ENCODE results near the gene NDUFV3. TPM values are rescaled to one million over a fixed set of nuclear protein-coding genes. Genes with fewer than 3 reads are reported as not detected.

Gene NDUFV3
- total RNA-seq (2022) (29.8 and 31.1 TPM in 2 replicates), Bru-seq, nascent RNA (percentile 71 among the genes with signal in this experiment), BruChase-seq, experiment 1, labeled RNA remaining after a 6-hour chase (percentile 84 among the genes with signal in this experiment), BruChase-seq, experiment 2, labeled RNA remaining after a 2-hour chase (percentile 86 among the genes with signal in this experiment)
- long read RNA-seq, full-length matches to known transcripts = 39 of 43 reads
- long read RNA-seq, partial matches to known transcripts = 1 of 43 reads
- long read RNA-seq, other reads (novel, unspliced or antisense) = 3 of 43 reads

GRCh38 chr21:42892931-42893755 is at the start of gene NDUFV3:
TSS of gene NDUFV3 (plus strand) at chr21:42893309. CDS start at chr21:42893334, 25 bp downstream.
- Mint-ChIP-seq H3K4me3 (ENCODE audit: low read depth, unreplicated experiment) (peak within 1 kb of the TSS; percentile 92), H3K4me1 (ENCODE audit: low read depth, unreplicated experiment) (peaks cover 7% of the 10 kb centered on the region), H3K27me3 (ENCODE audit: unreplicated experiment) (no peaks in the 10 kb centered on the region), H3K36me3 (ENCODE audit: insufficient read depth, unreplicated experiment) (peaks cover 33% of the 10 kb centered on the region), H3K9me3 (ENCODE audit: low read depth, unreplicated experiment) (no peaks in the 10 kb centered on the region), H3K27ac (ENCODE audit: unreplicated experiment) (peak within 1 kb of the TSS; percentile 98)
- peak; percentile 96 for DNase-seq
- CTCF ChIA-PET = interaction anchor here (0.6 to 1.3 kb wide), 2 partner anchors 299 to 300 kb away, joined by 3 read pairs; no protein-coding TSS in a partner anchor
- no TSS peak for BruUV-seq (replicated peaks)
- TF ChIP-seq CTCF (IDR thresholded peaks at IDR 0.05; ENCODE audit: unreplicated experiment) = no peak
- intact Hi-C loops (cut with micrococcal nuclease; ENCODE audit: unreplicated experiment) = no loop called here

GRCh38 chr21:42844411-42845113 is 48.5 kb upstream of the NDUFV3 start:
- CTCF ChIA-PET = no interaction called here
- no peak overlapping the region for H3K4me3 Mint-ChIP-seq (ENCODE audit: low read depth, unreplicated experiment)
- H3K27me3 Mint-ChIP-seq (ENCODE audit: unreplicated experiment) = no peaks in the 10 kb centered on the region
- H3K4me1 Mint-ChIP-seq (ENCODE audit: low read depth, unreplicated experiment) = no peaks in the 10 kb centered on the region
- no peaks in the 10 kb centered on the region for H3K9me3 Mint-ChIP-seq (ENCODE audit: low read depth, unreplicated experiment)
- peaks cover 48% of the 10 kb centered on the region for H3K36me3 Mint-ChIP-seq (ENCODE audit: insufficient read depth, unreplicated experiment)
- intact Hi-C loops (cut with micrococcal nuclease; ENCODE audit: unreplicated experiment) = no loop called here
- BruUV-seq (replicated peaks) = no TSS peak
- TF ChIP-seq CTCF (IDR thresholded peaks at IDR 0.05; ENCODE audit: unreplicated experiment) = no peak
- H3K27ac Mint-ChIP-seq (ENCODE audit: unreplicated experiment) = no peak overlapping the region
- no peak for DNase-seq

GRCh38 chr21:42845296-42845965 is 47.7 kb upstream of the NDUFV3 start:
- CTCF ChIA-PET = no interaction called here
- H3K4me3 Mint-ChIP-seq (ENCODE audit: low read depth, unreplicated experiment) = no peak overlapping the region
- no peaks in the 10 kb centered on the region for H3K27me3 Mint-ChIP-seq (ENCODE audit: unreplicated experiment)
- H3K4me1 Mint-ChIP-seq (ENCODE audit: low read depth, unreplicated experiment) = no peaks in the 10 kb centered on the region
- H3K27ac Mint-ChIP-seq (ENCODE audit: unreplicated experiment) = no peak overlapping the region
- TF ChIP-seq CTCF (IDR thresholded peaks at IDR 0.05; ENCODE audit: unreplicated experiment) = no peak
- peaks cover 46% of the 10 kb centered on the region for H3K36me3 Mint-ChIP-seq (ENCODE audit: insufficient read depth, unreplicated experiment)
- BruUV-seq (replicated peaks) = no TSS peak
- intact Hi-C loops (cut with micrococcal nuclease; ENCODE audit: unreplicated experiment) = no loop called here
- DNase-seq = no peak
- H3K9me3 Mint-ChIP-seq (ENCODE audit: low read depth, unreplicated experiment) = no peaks in the 10 kb centered on the region

GRCh38 chr21:42846221-42846620 is 46.9 kb upstream of the NDUFV3 start:
- H3K27me3 Mint-ChIP-seq (ENCODE audit: unreplicated experiment) = no peaks in the 10 kb centered on the region
- no peaks in the 10 kb centered on the region for H3K4me1 Mint-ChIP-seq (ENCODE audit: low read depth, unreplicated experiment)
- TF ChIP-seq CTCF (IDR thresholded peaks at IDR 0.05; ENCODE audit: unreplicated experiment) = no peak
- BruUV-seq (replicated peaks) = no TSS peak
- H3K9me3 Mint-ChIP-seq (ENCODE audit: low read depth, unreplicated experiment) = no peaks in the 10 kb centered on the region
- no peak for DNase-seq
- CTCF ChIA-PET = no interaction called here
- H3K36me3 Mint-ChIP-seq (ENCODE audit: insufficient read depth, unreplicated experiment) = peaks cover 46% of the 10 kb centered on the region
- H3K27ac Mint-ChIP-seq (ENCODE audit: unreplicated experiment) = no peak overlapping the region
- H3K4me3 Mint-ChIP-seq (ENCODE audit: low read depth, unreplicated experiment) = no peak overlapping the region
- intact Hi-C loops (cut with micrococcal nuclease; ENCODE audit: unreplicated experiment) = no loop called here

Data from Calu3 (cell line).